ENCODE results near the gene HHIPL2. TPM values are rescaled to one million over a fixed set of nuclear protein-coding genes. Genes with fewer than 3 reads are reported as not detected.
"Not testable (repeated sequence)": the region's sequence is repeated elsewhere in the genome, so short reads cannot be mapped to it uniquely, and the experiment has no call there.

The HHIPL2 gene
- total RNA-seq, 2 experiments from 2014 or later, result not detected

- Mint-ChIP-seq H3K27me3 (no peaks in the 10 kb centered on the region), H3K27ac (no peak overlapping the region), H3K36me3 (no peaks in the 10 kb centered on the region), H3K4me3 (no peak overlapping the region), H3K9me3 (no peaks in the 10 kb centered on the region), H3K4me1 (ENCODE audit: low read depth) (no peaks in the 10 kb centered on the region)
- no peak for DNase-seq
- POLR2A ChIA-PET, result no interaction called here
- intact Hi-C loops (cut with micrococcal nuclease), result no loop called here
- CTCF ChIA-PET, result no interaction called here
These were observed 12.4 kb downstream of the HHIPL2 start for GRCh38 chr1:222535455-222535854.

GRCh38 chr1:222530852-222531251 is 17.1 kb downstream of the HHIPL2 start:
- CTCF ChIA-PET, result no interaction called here
- no peak overlapping the region for H3K4me3 Mint-ChIP-seq
- H3K27ac Mint-ChIP-seq, result no peak overlapping the region
- intact Hi-C loops (cut with micrococcal nuclease), result no loop called here
- no peaks in the 10 kb centered on the region for H3K4me1 Mint-ChIP-seq (ENCODE audit: low read depth)
- no peaks in the 10 kb centered on the region for H3K9me3 Mint-ChIP-seq
- H3K27me3 Mint-ChIP-seq, result no peaks in the 10 kb centered on the region
- POLR2A ChIA-PET, result no interaction called here
- no peak for DNase-seq
- H3K36me3 Mint-ChIP-seq, result no peaks in the 10 kb centered on the region

DNA sequence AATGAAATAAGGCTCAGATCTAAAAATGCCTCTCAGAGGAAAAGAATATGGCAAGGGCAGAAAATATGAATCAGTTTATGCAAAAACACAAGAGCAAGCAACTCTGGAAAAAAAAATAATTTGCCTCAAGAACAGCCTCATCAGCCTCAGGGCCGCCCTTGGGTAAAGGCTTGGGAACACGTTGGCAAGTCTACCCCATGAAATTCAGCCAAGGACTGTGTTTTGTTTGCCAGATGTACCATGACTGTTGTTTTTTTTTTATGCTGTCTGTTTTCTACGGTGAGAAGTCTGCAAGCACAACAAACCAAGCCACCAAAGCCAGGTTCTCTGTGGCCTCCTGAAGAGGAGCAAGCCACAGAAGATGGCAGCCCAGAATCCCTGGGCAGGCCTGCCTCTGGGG is 18.0 kb downstream of the HHIPL2 start:
- intact Hi-C loops (cut with micrococcal nuclease), result no loop called here
- Mint-ChIP-seq H3K36me3 (no peaks in the 10 kb centered on the region), H3K27ac (no peak overlapping the region), H3K4me1 (ENCODE audit: low read depth) (no peaks in the 10 kb centered on the region), H3K4me3 (no peak overlapping the region), H3K9me3 (no peaks in the 10 kb centered on the region), H3K27me3 (peaks cover 4% of the 10 kb centered on the region)
- ChIA-PET CTCF (no interaction called here), POLR2A (no interaction called here)
- no peak for DNase-seq

DNA sequence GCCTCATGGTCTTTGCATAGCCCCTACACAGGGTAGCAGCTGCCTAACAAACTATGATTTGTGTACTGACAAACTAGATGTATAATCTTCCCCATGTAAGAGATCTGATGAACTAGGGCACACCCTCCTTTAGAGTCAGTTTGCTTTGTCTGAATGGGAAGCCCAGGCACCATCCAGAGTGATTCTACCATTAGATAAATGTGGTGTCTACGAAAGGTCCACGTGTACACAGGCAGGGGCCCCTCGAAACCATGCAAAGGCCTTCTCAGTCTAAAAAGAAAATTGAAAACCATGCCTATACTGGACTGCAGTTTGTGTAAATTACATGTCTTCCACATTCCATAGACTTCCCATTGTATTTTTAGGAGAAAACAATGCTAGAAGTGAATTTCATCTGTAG is 18.7 kb downstream of the HHIPL2 start:
- no peak overlapping the region for H3K27ac Mint-ChIP-seq
- H3K9me3 Mint-ChIP-seq, result no peaks in the 10 kb centered on the region
- H3K27me3 Mint-ChIP-seq, result peaks cover 4% of the 10 kb centered on the region
- no peaks in the 10 kb centered on the region for H3K4me1 Mint-ChIP-seq (ENCODE audit: low read depth)
- ChIA-PET CTCF (no interaction called here), POLR2A (no interaction called here)
- no peaks in the 10 kb centered on the region for H3K36me3 Mint-ChIP-seq
- DNase-seq, result no peak
- intact Hi-C loops (cut with micrococcal nuclease), result no loop called here
- H3K4me3 Mint-ChIP-seq, result no peak overlapping the region

DNA sequence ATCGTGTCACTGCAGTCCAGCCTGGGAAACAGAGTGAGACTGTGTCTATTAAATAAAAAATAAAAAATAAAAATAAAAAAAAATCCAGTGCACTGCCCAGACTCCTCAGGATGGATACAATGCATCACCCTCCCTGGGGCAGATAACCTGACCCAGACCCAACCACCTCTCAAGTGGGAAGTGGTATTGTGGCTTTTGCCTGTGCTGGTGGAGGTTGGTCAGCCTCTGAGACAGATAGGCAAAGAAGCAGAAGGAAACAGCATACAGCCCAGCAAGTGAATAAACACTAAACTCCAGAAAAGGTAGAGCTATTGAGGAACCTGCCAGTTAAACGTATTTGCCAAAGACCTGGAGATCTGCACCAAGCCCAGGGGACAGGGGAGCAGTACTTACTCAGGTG is 22.0 kb downstream of the HHIPL2 start:
- no peaks in the 10 kb centered on the region for H3K4me1 Mint-ChIP-seq (ENCODE audit: low read depth)
- CTCF ChIA-PET, result interaction anchor here (1.0 kb wide), 1 partner anchor 15 kb away, joined by 3 read pairs; no protein-coding TSS in a partner anchor
- H3K36me3 Mint-ChIP-seq, result peaks cover 4% of the 10 kb centered on the region
- no peak overlapping the region for H3K4me3 Mint-ChIP-seq
- POLR2A ChIA-PET, result no interaction called here
- H3K27me3 Mint-ChIP-seq, result peaks cover 8% of the 10 kb centered on the region
- peaks cover 9% of the 10 kb centered on the region for H3K9me3 Mint-ChIP-seq
- intact Hi-C loops (cut with micrococcal nuclease), result no loop called here
- H3K27ac Mint-ChIP-seq, result no peak overlapping the region
- DNase-seq, result no peak

DNA sequence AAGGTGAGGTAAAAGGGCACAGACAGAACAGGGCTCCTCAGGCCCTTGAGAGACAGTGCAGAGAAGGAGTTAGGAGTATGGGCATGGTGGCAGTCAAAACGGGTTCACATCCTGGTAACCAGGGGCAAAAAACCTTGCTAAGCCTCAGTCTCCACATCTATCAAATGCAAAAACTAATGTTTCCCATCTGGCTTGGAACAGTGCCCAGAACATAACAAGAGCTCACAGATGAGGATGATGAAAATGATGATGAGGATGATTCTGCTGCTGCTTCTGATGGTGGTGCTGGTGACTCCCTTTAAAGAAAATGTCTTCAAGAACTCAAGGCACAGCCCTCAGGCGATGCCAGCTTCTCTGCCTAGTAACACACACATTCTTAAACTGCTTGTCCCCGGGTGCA is 24.1 kb downstream of the HHIPL2 start:
- ChIA-PET CTCF (no interaction called here), POLR2A (no interaction called here)
- Mint-ChIP-seq H3K27me3 (peaks cover 8% of the 10 kb centered on the region), H3K9me3 (peaks cover 9% of the 10 kb centered on the region), H3K4me1 (ENCODE audit: low read depth) (no peaks in the 10 kb centered on the region), H3K27ac (no peak overlapping the region), H3K36me3 (peaks cover 4% of the 10 kb centered on the region), H3K4me3 (no peak overlapping the region)
- DNase-seq, result no peak
- intact Hi-C loops (cut with micrococcal nuclease), result no loop called here

GRCh38 chr1:222522105-222522915 is 25.6 kb downstream of the HHIPL2 start:
- ChIA-PET POLR2A (no interaction called here), CTCF (no interaction called here)
- no peaks in the 10 kb centered on the region for H3K4me1 Mint-ChIP-seq (ENCODE audit: low read depth)
- H3K27ac Mint-ChIP-seq, result no peak overlapping the region
- H3K9me3 Mint-ChIP-seq, result peaks cover 9% of the 10 kb centered on the region
- intact Hi-C loops (cut with micrococcal nuclease), result no loop called here
- H3K4me3 Mint-ChIP-seq, result no peak overlapping the region
- H3K27me3 Mint-ChIP-seq, result peaks cover 8% of the 10 kb centered on the region
- no peak for DNase-seq
- peaks cover 4% of the 10 kb centered on the region for H3K36me3 Mint-ChIP-seq

DNA sequence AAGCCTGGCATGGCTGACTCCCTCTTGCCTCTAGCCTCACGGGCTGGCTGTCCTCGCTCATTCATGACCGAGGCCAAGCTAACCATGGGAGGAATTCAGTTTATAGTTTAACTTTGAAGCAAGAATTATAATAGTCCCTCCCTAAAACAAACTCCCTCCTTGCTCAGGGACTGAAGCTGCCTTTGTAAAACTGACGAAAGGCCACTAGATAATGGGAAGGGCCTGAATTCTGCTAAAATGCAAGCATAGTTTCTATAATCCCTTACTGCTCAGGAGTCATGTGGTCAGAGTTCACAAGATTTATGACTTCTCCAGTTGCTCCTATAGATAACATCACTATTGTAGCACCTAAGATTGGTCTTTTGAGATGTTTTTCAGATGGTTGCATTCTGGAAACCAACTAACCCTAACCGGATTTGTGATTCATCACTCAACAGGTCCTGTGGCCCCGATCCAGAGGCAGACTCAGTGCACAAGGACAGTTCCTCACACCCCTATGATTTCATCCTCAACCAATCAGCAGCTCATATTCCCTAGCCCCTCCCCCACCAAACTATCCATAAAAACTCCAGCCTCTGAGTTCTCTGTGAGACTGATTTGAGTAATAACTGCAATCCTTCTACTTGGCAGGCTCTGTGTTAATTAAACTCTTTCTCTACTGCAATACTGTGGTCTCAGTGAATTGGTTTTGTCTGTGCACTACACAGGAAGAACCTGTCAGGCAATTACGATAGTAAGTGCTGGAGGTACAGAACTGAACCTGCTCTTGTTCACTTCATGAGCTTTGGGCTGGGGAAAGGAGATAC is 26.4 kb downstream of the HHIPL2 start:
- Mint-ChIP-seq H3K4me1 (ENCODE audit: low read depth) (no peaks in the 10 kb centered on the region), H3K36me3 (peaks cover 4% of the 10 kb centered on the region), H3K27me3 (peaks cover 8% of the 10 kb centered on the region), H3K27ac (no peak overlapping the region), H3K9me3 (peaks cover 9% of the 10 kb centered on the region), H3K4me3 (no peak overlapping the region)
- ChIA-PET CTCF (interaction anchor here (1.3 kb wide), 1 partner anchor 57 kb away, joined by 3 read pairs; no protein-coding TSS in a partner anchor), POLR2A (no interaction called here)
- DNase-seq, result no peak
- intact Hi-C loops (cut with micrococcal nuclease), result no loop called here

DNA sequence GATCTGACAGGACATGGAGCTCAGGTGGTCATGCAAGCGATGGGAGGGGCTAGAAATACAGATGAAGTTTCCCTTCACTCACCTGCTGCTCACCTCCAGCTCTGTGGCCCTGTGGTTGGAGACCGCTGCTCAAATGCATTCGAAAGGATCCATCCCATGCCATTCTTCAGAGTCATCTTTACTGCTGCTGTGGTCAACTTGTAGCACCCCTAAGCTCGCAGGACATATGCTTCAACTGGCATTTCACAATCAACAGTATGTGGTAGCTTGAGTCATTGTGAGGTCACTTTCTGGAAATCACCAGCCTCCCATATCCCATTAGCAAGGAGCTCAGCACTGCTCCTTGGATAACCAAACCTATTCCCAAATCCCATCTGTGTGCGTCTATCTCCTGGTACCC is 58.4 kb downstream of the HHIPL2 start:
- H3K27me3 Mint-ChIP-seq; CTCF ChIA-PET; H3K4me1 Mint-ChIP-seq (ENCODE audit: low read depth); POLR2A ChIA-PET; H3K36me3 Mint-ChIP-seq; H3K9me3 Mint-ChIP-seq; intact Hi-C loops (cut with micrococcal nuclease); H3K4me3 Mint-ChIP-seq; DNase-seq; H3K27ac Mint-ChIP-seq: not testable (repeated sequence)

GRCh38 chr1:222487774-222488173 is 60.1 kb downstream of the HHIPL2 start:
- H3K36me3 Mint-ChIP-seq; H3K4me3 Mint-ChIP-seq; CTCF ChIA-PET; H3K27me3 Mint-ChIP-seq; H3K27ac Mint-ChIP-seq; POLR2A ChIA-PET; DNase-seq; intact Hi-C loops (cut with micrococcal nuclease); H3K4me1 Mint-ChIP-seq (ENCODE audit: low read depth); H3K9me3 Mint-ChIP-seq: not testable (repeated sequence)

DNA sequence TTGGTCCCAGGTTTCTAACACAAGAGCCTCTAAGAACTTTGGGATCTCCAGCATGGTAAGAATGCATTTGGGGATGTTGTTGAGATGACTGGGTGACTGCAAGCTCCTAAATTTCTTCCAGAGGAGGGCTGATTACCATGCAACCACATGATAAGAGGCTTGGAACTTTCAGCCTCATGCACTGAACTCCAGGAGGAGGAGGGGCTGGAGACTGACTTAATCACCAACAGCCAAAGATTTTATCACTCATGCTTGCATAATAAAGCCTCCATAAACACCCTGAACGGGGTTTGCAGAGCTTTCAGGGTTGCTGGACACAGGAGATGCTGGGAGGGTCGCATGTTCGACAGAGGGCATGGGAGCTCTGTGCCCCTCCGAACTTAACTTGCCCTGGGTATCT is 63.9 kb downstream of the HHIPL2 start:
- DNase-seq; H3K36me3 Mint-ChIP-seq; H3K4me1 Mint-ChIP-seq (ENCODE audit: low read depth); POLR2A ChIA-PET; H3K27me3 Mint-ChIP-seq; H3K27ac Mint-ChIP-seq; intact Hi-C loops (cut with micrococcal nuclease); H3K9me3 Mint-ChIP-seq; CTCF ChIA-PET; H3K4me3 Mint-ChIP-seq: not testable (repeated sequence)

DNA sequence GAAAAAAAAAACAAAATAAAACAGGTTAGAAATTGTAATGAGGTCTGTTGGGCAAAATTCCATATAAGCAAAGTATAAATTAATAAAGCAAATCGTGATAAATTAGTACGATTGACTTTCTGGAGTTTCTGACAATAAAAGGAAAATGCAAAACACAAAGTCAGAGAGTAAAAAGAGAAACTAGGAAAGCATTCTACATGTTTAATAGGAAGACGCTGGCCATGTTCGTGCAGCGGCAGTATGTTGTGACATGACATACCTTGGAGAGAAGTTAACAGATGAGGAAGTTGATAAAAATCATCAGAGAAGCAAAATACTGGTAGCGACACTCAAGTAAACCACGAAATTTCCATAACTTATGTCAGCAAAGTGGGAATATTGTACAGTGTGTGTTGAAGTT is 68.3 kb downstream of the HHIPL2 start:
- POLR2A ChIA-PET; H3K4me1 Mint-ChIP-seq (ENCODE audit: low read depth); H3K36me3 Mint-ChIP-seq; H3K9me3 Mint-ChIP-seq; DNase-seq; intact Hi-C loops (cut with micrococcal nuclease); H3K27me3 Mint-ChIP-seq; H3K4me3 Mint-ChIP-seq; H3K27ac Mint-ChIP-seq; CTCF ChIA-PET: not testable (repeated sequence)

DNA sequence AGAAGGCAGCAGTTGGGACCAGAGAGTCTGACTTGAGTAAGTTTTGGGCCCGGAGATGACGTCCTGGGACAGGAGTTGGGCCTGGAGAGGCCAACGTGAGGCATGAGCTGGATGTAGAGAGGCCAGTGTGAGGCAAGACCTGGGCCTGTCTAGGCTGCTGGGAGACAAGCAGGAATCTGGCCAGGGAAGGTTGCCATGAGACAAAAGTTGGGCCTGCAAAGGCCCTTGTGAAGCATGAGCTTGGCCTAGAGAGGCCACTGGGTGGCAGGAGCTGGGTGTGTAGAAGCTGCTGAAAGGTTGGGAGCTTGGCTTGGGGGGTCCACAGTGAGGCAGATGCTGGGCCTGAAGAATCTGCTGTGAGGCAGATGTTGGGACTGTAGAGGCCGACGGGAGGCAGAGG is 71.5 kb downstream of the HHIPL2 start:
- CTCF ChIA-PET, result interaction anchor here (1.3 kb wide), 1 partner anchor 21 kb away, joined by 3 read pairs; no protein-coding TSS in a partner anchor
- intact Hi-C loops (cut with micrococcal nuclease), result not testable (repeated sequence)

More for the DNA sequence above, 71.5 kb downstream of the HHIPL2 start:
- H3K4me1 Mint-ChIP-seq (ENCODE audit: low read depth); H3K27me3 Mint-ChIP-seq; H3K9me3 Mint-ChIP-seq; POLR2A ChIA-PET; H3K36me3 Mint-ChIP-seq; H3K4me3 Mint-ChIP-seq; DNase-seq; H3K27ac Mint-ChIP-seq: not testable (repeated sequence)
